SJCRH30 (cell line): Measurements from ENCODE around the gene DCLK1. TPM values are rescaled to one million over a fixed set of nuclear protein-coding genes. Genes with fewer than 3 reads are reported as not detected.
A peak's percentile ranks its signal among the peaks of the same experiment; 100 is the strongest.
"Not testable (repeated sequence)": the region's sequence is repeated elsewhere in the genome, so short reads cannot be mapped to it uniquely, and the experiment has no call there.

Source experiments
- DNase-seq, 2 experiments: peaks; one replicate each; pipeline ENCODE4 v3.0.0-alpha.2; 2015 to 2020
- H3K27ac ChIP-seq: fragments of 250-450 bp; sonication (Bioruptor Pico); 2 replicates; pipeline ENCODE4 v1.5.1; 2020; ENCODE audit warnings: mild to moderate bottlenecking, moderate library complexity
- H3K27me3 ChIP-seq: fragments of 250-450 bp; sonication (Bioruptor Pico); 2 replicates; pipeline ENCODE4 v1.5.1; 2020; ENCODE audit warnings: mild to moderate bottlenecking, moderate library complexity
- H3K36me3 ChIP-seq: fragments of 250-450 bp; sonication (Bioruptor Pico); 2 replicates; pipeline ENCODE4 v1.5.1; 2020; ENCODE audit warnings: mild to moderate bottlenecking, moderate library complexity
- H3K4me1 ChIP-seq: fragments of 250-450 bp; sonication (Bioruptor Pico); 2 replicates; pipeline ENCODE4 v1.5.1; 2020; ENCODE audit warnings: mild to moderate bottlenecking, moderate library complexity
- H3K4me3 ChIP-seq: fragments of 250-450 bp; sonication (Bioruptor Pico); 2 replicates; pipeline ENCODE4 v1.5.1; 2020; ENCODE audit warnings: mild to moderate bottlenecking, moderate library complexity
- H3K9me3 ChIP-seq: fragments of 250-450 bp; sonication (Bioruptor Pico); replicated peaks from 2 replicates; pipeline ENCODE4 v1.5.1; 2020; ENCODE audit warnings: mild to moderate bottlenecking, moderate library complexity
- total RNA-seq: library from RNA; depleted of rRNA; stranded (reverse); fragments of >200 nt; shearing (Covaris generic); gene quantifications from 2 replicates; pipeline ENCODE4 v1.2.3, GENCODE V29; 2014

DCLK1 gene
- total RNA-seq, 1 experiment from 2014 or later: 17.9 TPM

- no peaks in the 10 kb centered on the region for H3K27me3 ChIP-seq
These were observed 16.9 kb downstream of the DCLK1 start for GRCh38 chr13:36114233-36114632.

GRCh38 chr13:36108954-36109353, 22.2 kb downstream of the DCLK1 start:
- H3K36me3 ChIP-seq: no peaks in the 10 kb centered on the region; the same call in 1 of the 2 replicates
- no peak for DNase-seq
- H3K27me3 ChIP-seq: no peaks in the 10 kb centered on the region

More at GRCh38 chr13:36114233-36114632, 16.9 kb downstream of the DCLK1 start:
- Histone ChIP-seq H3K36me3 (no peaks in the 10 kb centered on the region), H3K4me3 (no peak overlapping the region), H3K4me1 (no peaks in the 10 kb centered on the region), H3K27ac (no peak overlapping the region), H3K9me3 (no peaks in the 10 kb centered on the region)
- no peak for DNase-seq

GRCh38 chr13:36108342-36108741, 22.8 kb downstream of the DCLK1 start:
- Histone ChIP-seq H3K36me3 (no peaks in the 10 kb centered on the region; the same call in 1 of the 2 replicates), H3K27ac (no peak overlapping the region), H3K4me1 (no peaks in the 10 kb centered on the region), H3K9me3 (no peaks in the 10 kb centered on the region), H3K4me3 (no peak overlapping the region), H3K27me3 (no peaks in the 10 kb centered on the region)
- no peak for DNase-seq

More at GRCh38 chr13:36108954-36109353, 22.2 kb downstream of the DCLK1 start:
- Histone ChIP-seq H3K9me3 (no peaks in the 10 kb centered on the region), H3K4me3 (no peak overlapping the region), H3K4me1 (no peaks in the 10 kb centered on the region), H3K27ac (no peak overlapping the region)

DNA sequence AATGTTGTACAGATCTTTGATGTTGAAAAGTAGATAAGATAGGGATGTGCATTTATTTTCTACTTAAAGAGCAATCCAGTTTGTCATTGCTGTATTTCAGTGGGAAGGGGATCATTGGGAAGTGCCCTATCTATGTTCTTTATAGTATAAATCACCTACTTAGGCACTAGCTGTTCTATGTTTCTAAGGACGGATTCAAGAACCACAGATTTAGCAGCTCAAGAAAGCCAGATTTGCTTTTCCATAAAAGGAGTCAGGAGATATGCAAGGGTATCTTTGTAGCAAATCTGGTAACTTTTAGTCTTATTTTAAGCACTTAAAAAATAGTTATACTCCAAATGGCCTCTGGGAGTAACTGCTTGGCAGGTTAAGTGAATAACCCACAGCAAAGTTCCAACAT, 23.7 kb downstream of the DCLK1 start:
- Histone ChIP-seq H3K27me3 (no peaks in the 10 kb centered on the region), H3K4me1 (no peaks in the 10 kb centered on the region), H3K4me3 (no peak overlapping the region), H3K9me3 (no peaks in the 10 kb centered on the region), H3K36me3 (no peaks in the 10 kb centered on the region; the same call in 1 of the 2 replicates), H3K27ac (no peak overlapping the region)
- DNase-seq: no peak

DNA sequence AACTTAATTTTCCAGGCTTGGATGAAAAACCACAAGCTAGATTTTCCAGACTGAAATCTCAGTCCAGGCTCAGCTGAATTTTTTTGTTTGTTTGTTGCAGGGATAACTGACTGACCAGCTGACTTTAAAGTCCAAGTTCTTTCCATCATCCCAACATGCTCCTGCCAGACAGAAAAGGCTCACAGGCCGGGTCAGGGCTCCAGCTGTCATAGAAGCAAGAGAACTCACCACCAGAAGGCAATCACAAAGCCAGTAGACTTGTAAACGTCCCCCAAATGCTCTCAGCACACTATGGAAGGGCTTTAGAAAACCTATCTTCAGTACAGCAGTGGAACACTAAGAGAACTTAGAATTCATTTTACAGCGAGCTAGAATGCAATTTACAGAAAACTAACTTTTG, 25.5 kb downstream of the DCLK1 start:
- Histone ChIP-seq H3K4me1 (no peaks in the 10 kb centered on the region), H3K36me3 (no peaks in the 10 kb centered on the region; the same call in 1 of the 2 replicates), H3K9me3 (no peaks in the 10 kb centered on the region), H3K4me3 (no peak overlapping the region), H3K27ac (no peak overlapping the region), H3K27me3 (no peaks in the 10 kb centered on the region)
- no peak for DNase-seq

DNA sequence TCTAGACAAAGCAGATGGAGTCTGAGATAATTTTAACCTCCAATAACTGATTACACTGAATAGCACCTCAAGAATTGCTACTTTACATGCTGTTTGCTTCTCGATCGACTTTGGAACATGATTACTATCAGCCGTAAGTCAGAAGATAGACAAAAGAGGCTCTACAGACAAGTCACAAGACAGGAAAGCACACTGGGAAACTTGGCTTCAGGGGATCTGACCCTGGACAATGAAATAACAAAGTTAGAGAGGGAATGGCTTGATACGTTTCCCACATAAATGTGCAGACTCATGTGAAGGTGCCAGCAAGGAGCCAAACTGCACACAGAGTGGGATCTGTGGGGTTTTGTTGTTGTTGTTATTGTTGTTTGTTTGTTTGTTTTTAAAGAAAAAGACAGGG, 28.5 kb downstream of the DCLK1 start:
- Histone ChIP-seq H3K27ac (no peak overlapping the region), H3K4me3 (no peak overlapping the region), H3K27me3 (no peaks in the 10 kb centered on the region), H3K36me3 (no peaks in the 10 kb centered on the region; the same call in 1 of the 2 replicates), H3K9me3 (no peaks in the 10 kb centered on the region), H3K4me1 (no peaks in the 10 kb centered on the region)
- no peak for DNase-seq

DNA sequence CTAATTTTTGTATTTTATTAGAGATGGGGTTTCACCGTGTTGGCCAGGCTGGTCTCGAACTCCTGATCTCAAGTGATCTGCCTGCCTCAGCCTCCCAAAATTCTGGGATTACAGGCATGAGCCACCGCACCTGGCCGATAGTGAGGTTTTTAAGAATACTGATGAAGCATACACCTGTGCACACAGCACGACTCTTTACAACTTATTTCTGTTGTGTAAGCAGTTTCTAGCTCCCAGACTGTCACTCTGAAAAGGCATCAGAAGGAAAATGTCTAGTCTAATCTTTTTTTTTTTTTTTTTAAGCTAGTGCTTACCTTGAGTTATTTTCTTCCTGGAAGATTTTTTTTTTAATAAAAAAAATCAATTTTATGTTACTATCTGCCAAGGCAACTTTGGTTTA, 29.3 kb downstream of the DCLK1 start:
- not testable (repeated sequence) for H3K36me3 ChIP-seq, H3K4me1 ChIP-seq

GRCh38 chr13:36101157-36101556, 30.0 kb downstream of the DCLK1 start:
- no peaks in the 10 kb centered on the region for H3K36me3 ChIP-seq
- 0 out of 2 replicates have a peak overlapping the region, but pooled peaks have one; percentile 5 for H3K4me3 ChIP-seq
- H3K9me3 ChIP-seq: no peaks in the 10 kb centered on the region
- no peak overlapping the region for H3K27ac ChIP-seq
- no peaks in the 10 kb centered on the region for H3K27me3 ChIP-seq
- DNase-seq: peak; percentile 10 to 31
- H3K4me1 ChIP-seq: no peaks in the 10 kb centered on the region

More for the DNA sequence above, 29.3 kb downstream of the DCLK1 start:
- H3K27me3 ChIP-seq, H3K4me3 ChIP-seq, H3K9me3 ChIP-seq, DNase-seq, H3K27ac ChIP-seq: not testable (repeated sequence)

- H3K27ac ChIP-seq: no peak overlapping the region
- no peaks in the 10 kb centered on the region for H3K4me1 ChIP-seq
- H3K4me3 ChIP-seq: no peak overlapping the region
- no peaks in the 10 kb centered on the region for H3K36me3 ChIP-seq
- no peaks in the 10 kb centered on the region for H3K27me3 ChIP-seq
- no peak for DNase-seq
- H3K9me3 ChIP-seq: no peaks in the 10 kb centered on the region
These were observed 33.1 kb downstream of the DCLK1 start for GRCh38 chr13:36098080-36098479.

- H3K27me3 ChIP-seq: no peaks in the 10 kb centered on the region
- H3K4me1 ChIP-seq: no peaks in the 10 kb centered on the region
- no peak overlapping the region for H3K27ac ChIP-seq
- DNase-seq: no peak
- no peaks in the 10 kb centered on the region for H3K36me3 ChIP-seq
- no peak overlapping the region for H3K4me3 ChIP-seq
- H3K9me3 ChIP-seq: no peaks in the 10 kb centered on the region
These were observed 34.4 kb downstream of the DCLK1 start for GRCh38 chr13:36096461-36097416.

- Histone ChIP-seq H3K4me3 (no peak overlapping the region), H3K36me3 (no peaks in the 10 kb centered on the region), H3K27ac (no peak overlapping the region), H3K27me3 (no peaks in the 10 kb centered on the region), H3K9me3 (no peaks in the 10 kb centered on the region), H3K4me1 (no peaks in the 10 kb centered on the region)
- no peak for DNase-seq
These were observed 36.7 kb downstream of the DCLK1 start for GRCh38 chr13:36094478-36094877.

DNA sequence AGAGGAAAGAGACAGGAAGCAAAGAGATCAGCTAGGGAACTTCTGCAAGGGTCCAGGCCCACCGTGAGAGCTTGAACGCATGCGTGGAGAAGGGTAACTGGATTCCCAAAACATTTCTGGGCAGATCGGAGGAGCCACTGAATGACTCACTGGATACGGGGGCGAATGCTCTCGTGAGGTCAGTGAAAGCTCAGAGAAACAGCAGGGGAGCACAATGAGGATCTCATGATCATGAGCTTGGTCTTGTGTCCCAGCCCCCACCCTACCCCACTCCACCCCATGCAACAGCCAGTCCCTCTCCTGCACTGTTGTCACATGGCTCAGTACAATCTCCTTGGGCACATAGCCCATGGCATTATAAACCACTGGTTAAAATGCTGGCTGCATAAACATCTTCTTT, 40.6 kb downstream of the DCLK1 start:
- H3K27me3 ChIP-seq: no peaks in the 10 kb centered on the region
- no peak overlapping the region for H3K4me3 ChIP-seq
- H3K4me1 ChIP-seq: no peaks in the 10 kb centered on the region
- no peaks in the 10 kb centered on the region for H3K9me3 ChIP-seq
- DNase-seq: peak; percentile 19 to 36
- H3K36me3 ChIP-seq: no peaks in the 10 kb centered on the region
- H3K27ac ChIP-seq: no peak overlapping the region

GRCh38 chr13:36089130-36089647, 42.0 kb downstream of the DCLK1 start:
- Histone ChIP-seq H3K36me3 (no peaks in the 10 kb centered on the region), H3K4me1 (peaks cover 3% of the 10 kb centered on the region; the same call in 1 of the 2 replicates), H3K27me3 (no peaks in the 10 kb centered on the region), H3K4me3 (no peak overlapping the region), H3K27ac (no peak overlapping the region), H3K9me3 (no peaks in the 10 kb centered on the region)
- no peak for DNase-seq

DNA sequence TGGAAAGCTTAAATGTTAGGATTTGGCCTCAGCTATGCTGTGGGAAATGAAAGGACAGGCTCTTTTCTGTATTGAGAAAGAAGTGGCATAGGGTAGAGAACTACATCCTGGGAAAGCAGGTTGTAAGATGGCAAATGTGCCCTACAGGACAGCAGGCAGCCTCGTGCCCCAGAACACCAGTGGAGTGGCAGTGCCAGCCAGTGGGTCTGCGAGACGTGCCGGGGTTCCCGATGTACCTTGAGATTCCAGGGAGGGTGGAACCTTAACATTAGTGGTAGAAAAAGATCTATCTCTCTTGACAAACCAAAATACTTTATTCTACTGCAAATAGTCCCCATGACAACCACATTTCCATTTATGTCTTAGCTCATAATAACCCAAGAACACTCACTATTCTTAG, 42.7 kb downstream of the DCLK1 start:
- Histone ChIP-seq H3K27ac (no peak overlapping the region), H3K27me3 (no peaks in the 10 kb centered on the region), H3K4me3 (no peak overlapping the region), H3K9me3 (no peaks in the 10 kb centered on the region), H3K36me3 (no peaks in the 10 kb centered on the region), H3K4me1 (peaks cover 8% of the 10 kb centered on the region)
- DNase-seq: no peak

DNA sequence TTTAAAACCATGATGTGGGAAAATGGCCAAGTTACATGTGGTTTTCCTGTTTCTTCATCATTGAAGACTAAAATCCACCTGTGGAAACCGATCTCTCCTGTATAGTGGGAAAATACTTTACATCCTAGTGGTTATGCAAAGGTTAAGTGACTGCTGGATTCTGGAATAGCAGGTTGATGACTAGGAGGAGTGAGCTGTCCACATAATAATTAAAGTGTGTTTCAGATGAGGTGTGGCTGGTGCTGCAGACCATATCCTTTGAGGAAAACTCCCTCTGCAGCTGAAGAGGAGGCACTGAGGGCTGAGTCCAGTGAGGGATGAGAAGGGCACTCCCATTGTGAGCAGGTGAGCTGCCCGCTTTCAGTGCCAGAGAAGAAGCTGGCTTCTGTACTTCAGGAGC, 43.2 kb downstream of the DCLK1 start:
- H3K27ac ChIP-seq: no peak overlapping the region
- peaks cover 11% of the 10 kb centered on the region for H3K4me1 ChIP-seq
- DNase-seq: no peak
- H3K4me3 ChIP-seq: no peak overlapping the region
- H3K36me3 ChIP-seq: no peaks in the 10 kb centered on the region
- no peaks in the 10 kb centered on the region for H3K9me3 ChIP-seq
- no peaks in the 10 kb centered on the region for H3K27me3 ChIP-seq
